GM03348 (cell line): ENCODE measurements around the gene KRTAP5-10.
"Not testable (repeated sequence)": the region's sequence is repeated elsewhere in the genome, so short reads cannot be mapped to it uniquely, and the experiment has no call there.

Experiments
- DNase-seq: peaks from one replicate; pipeline ENCODE4 v3.0.0; 2012; ENCODE audit warnings: low spot score

Gene KRTAP5-10

DNA sequence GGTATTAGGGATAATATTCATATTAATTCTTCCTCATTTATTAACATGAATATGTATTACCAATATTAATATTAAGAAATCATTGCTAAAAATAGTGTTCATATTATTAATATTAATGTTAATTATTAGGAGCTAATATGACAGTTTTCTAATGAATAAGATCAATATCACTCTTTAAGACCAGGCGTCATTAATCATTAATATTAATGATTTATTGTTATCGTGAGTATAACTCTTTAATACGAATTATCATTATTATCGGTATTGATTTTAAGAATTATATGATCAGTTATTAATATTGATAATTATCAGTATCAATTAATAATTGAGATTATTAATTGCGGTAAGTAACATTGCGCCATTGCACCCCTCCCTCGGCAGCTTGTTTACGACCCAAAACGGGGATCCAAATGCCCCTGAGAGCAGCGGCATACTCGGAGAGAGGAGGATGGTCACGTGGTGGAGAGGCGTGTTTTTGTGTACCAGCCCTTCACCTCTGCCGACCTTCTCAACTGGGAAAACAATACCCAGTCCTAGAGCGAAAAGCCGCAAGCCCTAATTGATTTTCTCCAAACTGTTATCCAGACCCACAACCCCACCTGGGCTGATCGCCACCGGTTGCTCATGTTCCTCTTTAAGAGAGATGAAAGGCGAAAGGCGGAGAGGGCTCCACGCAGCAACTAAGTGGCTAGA is 46.0 kb downstream of the KRTAP5-10 start:
- DNase-seq, result not testable (repeated sequence)

DNA sequence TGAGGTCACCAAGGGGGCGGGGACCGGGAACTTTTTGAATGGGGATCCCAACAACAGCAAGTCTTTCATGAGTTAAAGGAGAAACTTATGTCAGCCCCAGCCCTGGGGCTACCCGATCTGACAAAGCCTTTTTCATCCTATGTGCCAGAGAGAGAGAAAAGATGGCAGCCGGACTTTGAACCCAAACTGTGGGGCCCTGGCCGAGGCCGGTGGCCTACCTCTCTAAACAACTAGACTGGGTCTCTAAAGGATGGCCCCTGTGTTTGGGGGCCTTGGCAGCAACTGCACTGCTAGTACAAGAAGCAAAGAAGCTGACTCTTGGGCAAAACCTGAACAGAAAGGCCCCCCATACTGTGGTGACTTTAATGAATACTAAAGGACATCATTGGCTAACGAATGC is 48.6 kb downstream of the KRTAP5-10 start:
- DNase-seq, result not testable (repeated sequence)

DNA sequence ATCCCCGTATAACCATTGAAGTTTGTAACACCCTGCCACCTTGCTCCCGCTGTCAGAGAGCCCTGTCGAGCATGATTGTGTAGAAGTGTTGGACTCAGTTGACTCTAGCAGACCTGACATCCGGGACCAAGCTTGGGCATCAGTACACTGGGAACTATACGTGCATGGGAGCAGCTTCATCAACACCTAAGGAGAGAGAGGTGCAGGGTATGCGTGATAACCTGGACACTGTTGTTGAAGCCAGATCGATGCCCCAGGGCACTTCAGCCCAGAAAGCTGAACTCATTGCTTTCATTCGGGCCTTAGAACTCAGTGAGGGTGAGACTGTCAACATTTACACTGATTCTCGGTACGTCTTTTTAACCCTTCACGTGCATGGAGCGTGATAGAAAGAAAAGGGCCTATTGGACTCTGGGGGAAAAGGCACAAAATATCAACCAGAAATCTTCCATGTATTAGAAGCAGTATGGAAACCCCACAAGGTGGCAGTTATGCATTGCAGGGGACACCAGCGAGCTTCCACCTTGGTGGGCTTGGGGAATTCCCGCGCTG is 49.1 kb downstream of the KRTAP5-10 start:
- not testable (repeated sequence) for DNase-seq

DNA sequence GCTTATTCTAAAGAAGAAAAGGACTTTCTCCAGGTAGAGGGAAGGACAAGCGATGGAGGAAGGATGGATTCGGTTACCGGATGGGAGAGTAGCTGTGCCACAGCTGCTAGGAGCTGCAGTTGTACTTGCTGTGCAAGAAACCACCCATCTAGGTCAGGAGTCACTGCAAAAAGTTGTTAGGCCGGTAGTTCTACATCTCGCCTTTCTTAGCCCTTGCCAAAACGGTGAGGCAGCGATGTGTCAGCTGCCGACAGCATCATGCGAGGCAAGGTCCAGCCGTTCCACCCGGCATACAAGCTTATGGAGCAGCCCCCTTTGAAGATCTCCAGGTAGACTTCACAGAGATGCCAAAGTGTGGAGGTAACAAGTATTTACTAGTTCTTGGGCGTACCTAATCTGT is 49.6 kb downstream of the KRTAP5-10 start:
- not testable (repeated sequence) for DNase-seq
